Endothelial cell of umbilical vein (primary cell): ENCODE data around the gene KRTAP10-8.

Experiments
- FOS ChIP-seq: IDR thresholded peaks from 2 replicates; pipeline ENCODE4 v1.6.1; 2011; ENCODE audit warnings: mild to moderate bottlenecking, low read length, moderate library complexity, borderline replicate concordance; ENCODE audit not compliant: insufficient read depth
- GATA2 ChIP-seq: IDR thresholded peaks from 2 replicates; pipeline ENCODE4 v1.7.0; 2011; ENCODE audit warnings: low read depth, mild to moderate bottlenecking, moderate library complexity, mixed read lengths, low read length; ENCODE audit not compliant: insufficient read length, insufficient read depth
- TF ChIP-seq, protein P1 (sequence below): IDR thresholded peaks from 2 replicates; pipeline ENCODE4 v1.6.1; 2011; ENCODE audit not compliant: insufficient read depth, insufficient read length
- TF ChIP-seq, protein P2 (sequence below), 2 donors: IDR thresholded peaks; 1 replicate in 1 of 2; 2 replicates in 1 of 2; pipeline ENCODE4 v1.5.1; 2011; ENCODE audit warnings: low read length in 2 of 2, mild to moderate bottlenecking in 2 of 2, moderate library complexity in 2 of 2, control low read depth in 1 of 2, inconsistent platforms in 1 of 2, low read depth in 1 of 2; ENCODE audit not compliant: insufficient read depth in 1 of 2; ENCODE audit errors: extremely low read depth in 1 of 2

DNA sequence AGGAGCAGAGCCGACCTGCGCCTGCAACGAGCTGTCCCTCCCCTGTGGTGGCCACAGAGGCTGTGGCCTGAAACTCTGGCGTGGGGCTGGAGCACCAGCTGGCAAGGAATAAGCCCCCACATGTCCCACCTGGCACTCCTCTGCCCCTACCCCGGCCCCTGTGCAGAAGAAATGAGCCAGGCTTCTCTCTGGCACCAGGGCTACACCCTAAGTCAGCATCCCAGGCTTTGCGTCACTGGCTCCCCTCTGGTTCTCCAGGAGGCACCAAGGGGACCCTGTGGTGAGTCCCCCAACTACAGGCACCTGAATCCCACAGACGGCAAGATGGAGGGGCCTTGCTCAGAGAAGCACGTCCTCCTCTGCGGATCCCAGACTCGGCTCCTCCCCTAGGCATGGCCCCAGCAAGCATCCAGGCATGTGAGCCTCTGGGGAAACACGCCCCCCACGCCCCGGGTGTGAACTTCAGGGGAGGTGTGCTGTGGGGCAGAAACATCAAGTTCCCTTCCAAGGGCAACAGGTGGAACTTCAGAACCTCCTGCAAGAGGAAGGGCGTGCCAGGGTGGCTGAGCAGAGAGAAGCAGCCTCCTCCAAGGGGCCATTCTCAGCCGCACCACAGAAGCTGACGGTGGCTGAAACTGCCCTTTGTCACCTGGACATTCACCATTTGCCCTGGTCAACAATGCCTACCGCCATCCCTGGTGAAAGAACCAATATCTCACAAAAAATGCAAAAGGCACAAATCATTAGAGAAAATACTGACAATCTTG lies 8.6 kb upstream of the KRTAP10-8 start:
- no peak for TF ChIP-seq GATA2
- TF ChIP-seq, protein P1, sequence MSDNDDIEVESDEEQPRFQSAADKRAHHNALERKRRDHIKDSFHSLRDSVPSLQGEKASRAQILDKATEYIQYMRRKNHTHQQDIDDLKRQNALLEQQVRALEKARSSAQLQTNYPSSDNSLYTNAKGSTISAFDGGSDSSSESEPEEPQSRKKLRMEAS: no peak
- TF ChIP-seq, protein P2, sequence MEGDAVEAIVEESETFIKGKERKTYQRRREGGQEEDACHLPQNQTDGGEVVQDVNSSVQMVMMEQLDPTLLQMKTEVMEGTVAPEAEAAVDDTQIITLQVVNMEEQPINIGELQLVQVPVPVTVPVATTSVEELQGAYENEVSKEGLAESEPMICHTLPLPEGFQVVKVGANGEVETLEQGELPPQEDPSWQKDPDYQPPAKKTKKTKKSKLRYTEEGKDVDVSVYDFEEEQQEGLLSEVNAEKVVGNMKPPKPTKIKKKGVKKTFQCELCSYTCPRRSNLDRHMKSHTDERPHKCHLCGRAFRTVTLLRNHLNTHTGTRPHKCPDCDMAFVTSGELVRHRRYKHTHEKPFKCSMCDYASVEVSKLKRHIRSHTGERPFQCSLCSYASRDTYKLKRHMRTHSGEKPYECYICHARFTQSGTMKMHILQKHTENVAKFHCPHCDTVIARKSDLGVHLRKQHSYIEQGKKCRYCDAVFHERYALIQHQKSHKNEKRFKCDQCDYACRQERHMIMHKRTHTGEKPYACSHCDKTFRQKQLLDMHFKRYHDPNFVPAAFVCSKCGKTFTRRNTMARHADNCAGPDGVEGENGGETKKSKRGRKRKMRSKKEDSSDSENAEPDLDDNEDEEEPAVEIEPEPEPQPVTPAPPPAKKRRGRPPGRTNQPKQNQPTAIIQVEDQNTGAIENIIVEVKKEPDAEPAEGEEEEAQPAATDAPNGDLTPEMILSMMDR (IDR thresholded peaks at IDR 0.05; ENCODE audit: extremely low read depth in 1 of 2, insufficient read depth in 1 of 2, low read depth in 1 of 2, low read length in 2 of 2): no peak
- TF ChIP-seq FOS: no peak
